ENCODE measurements around the gene QKI.

DNA sequence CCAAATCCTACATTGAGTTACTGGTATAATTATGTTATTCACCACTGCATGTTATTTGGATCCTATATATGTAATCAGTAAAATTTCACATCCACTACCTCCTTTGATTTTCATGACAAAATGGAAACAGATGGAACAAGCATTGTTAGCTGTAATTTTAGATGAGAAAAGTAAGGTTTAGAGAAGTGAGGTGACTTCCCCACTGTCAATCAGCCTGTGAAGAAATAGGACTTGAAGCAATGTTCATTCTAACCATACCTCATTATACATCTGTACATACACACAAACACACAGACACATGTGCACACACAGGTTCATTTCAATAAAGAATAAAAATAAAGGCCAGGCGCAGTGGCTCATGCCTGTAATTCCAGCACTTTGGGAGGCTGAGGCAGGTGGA, 23.7 kb upstream of the QKI start:
- TF ChIP-seq POLR2A (IDR thresholded peaks at IDR 0.05; ENCODE audit: extremely low read depth, insufficient read length) (no peak), MYC (IDR thresholded peaks at IDR 0.05; ENCODE audit: low read depth, low read length) (no peak)
- TF ChIP-seq, protein P1, sequence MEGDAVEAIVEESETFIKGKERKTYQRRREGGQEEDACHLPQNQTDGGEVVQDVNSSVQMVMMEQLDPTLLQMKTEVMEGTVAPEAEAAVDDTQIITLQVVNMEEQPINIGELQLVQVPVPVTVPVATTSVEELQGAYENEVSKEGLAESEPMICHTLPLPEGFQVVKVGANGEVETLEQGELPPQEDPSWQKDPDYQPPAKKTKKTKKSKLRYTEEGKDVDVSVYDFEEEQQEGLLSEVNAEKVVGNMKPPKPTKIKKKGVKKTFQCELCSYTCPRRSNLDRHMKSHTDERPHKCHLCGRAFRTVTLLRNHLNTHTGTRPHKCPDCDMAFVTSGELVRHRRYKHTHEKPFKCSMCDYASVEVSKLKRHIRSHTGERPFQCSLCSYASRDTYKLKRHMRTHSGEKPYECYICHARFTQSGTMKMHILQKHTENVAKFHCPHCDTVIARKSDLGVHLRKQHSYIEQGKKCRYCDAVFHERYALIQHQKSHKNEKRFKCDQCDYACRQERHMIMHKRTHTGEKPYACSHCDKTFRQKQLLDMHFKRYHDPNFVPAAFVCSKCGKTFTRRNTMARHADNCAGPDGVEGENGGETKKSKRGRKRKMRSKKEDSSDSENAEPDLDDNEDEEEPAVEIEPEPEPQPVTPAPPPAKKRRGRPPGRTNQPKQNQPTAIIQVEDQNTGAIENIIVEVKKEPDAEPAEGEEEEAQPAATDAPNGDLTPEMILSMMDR (IDR thresholded peaks at IDR 0.05; ENCODE audit: low read depth, low read length) = no peak
- TF ChIP-seq, protein P2, sequence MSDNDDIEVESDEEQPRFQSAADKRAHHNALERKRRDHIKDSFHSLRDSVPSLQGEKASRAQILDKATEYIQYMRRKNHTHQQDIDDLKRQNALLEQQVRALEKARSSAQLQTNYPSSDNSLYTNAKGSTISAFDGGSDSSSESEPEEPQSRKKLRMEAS (IDR thresholded peaks at IDR 0.05; ENCODE audit: low read depth, low read length) = no peak
